COLO668 (cell line): ENCODE data around the gene RAB23.
"Not testable (repeated sequence)": the region's sequence is repeated elsewhere in the genome, so short reads cannot be mapped to it uniquely, and the experiment has no call there.

Experiments used
- DNase-seq: peaks from one replicate; lab custom pipeline; 2025; ENCODE audit not compliant: unreplicated experiment; lab: John Stamatoyannopoulos, UW

The RAB23 gene

DNA sequence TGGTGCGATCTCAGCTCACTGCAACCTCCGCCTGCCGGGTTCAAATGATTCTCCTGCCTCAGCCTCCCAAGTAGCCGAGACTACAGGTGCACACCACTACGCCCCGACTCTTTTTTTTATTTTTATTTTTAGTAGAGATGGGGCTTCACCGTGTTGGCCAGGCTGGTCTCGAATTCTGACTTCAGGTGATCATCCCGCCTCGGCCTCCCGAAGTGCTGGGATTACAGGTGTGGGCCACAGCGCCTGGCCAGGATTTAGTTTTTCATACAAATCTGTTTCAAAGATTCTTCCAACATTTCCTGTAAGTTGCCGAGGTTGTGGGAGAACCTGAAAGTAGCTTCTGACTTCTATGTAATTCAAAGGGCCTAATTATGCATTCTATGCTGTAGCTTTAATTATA lies 21.4 kb upstream of the RAB23 start:
- not testable (repeated sequence) for DNase-seq

DNA sequence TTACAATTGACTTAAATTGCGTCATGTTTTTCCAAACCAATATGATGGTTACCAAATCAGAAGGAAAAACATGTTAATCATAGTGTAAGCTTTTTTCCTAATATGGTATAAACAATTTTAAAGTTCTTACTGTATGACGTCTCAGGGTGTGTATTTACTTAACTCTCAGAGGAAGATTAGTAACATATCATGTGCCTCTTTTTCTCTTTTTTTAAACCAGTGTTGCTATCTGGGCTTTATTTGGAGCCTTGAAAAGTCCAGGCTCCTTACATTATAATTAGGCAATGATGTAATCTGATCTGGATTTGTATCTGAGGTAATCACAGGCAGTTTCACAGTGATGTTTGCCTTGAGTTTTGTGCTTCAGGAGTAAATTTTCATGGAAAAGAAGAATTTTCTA lies 20.4 kb upstream of the RAB23 start:
- no peak for DNase-seq

DNA sequence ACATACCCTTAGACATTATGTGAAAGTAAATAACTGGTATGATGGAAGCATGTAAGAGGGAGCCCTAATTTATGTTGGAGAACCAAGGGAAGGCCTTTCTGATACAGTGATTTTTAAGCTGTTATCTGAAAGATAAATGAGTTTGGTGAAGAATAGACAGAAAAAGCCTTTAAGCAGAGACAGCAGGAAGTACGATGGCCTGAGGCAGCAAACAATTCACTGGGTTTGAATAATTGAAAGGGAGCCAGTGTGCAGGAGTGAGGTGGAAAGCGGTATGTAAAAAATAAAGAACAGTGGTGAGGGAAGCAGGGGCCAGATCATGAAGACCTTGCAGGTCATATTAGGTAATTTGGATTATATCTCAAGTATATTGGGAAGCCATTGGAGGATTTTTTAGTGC lies 4.1 kb upstream of the RAB23 start:
- no peak for DNase-seq

DNA sequence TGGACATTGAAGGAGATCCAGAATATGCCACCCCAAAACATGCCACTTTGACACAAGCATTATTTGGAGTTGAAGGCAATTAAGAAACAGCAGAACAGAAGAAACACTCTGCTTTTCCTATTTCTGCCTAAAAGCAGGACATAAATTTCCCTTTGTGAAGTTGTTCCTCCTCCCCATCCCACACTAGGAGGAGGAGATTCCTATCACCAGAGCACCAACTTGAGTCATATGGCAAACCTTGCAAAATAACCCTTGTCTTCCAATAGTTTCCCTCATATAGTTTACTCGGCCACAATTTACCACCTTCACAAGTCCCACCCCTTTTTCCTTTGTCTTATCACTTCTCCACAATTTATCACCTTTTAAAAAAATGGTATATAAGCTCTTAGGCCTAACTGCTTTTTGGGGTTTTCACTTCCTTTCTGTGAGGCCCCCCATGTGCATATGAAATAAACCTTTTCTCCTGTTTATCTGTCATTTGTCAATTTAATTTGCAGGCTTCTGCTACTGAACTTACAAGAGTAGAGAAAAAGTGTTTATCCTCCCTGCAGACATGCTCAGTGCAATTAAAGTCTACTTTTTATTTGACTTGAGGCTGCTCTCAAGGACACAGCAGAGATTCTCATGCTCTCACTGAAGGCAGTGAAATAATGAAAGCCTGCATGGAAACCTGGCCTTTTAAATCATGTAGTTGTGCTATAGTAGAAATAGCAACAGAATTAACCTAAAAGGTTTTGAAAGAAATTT lies 2.8 kb upstream of the RAB23 start:
- DNase-seq, result no peak

DNA sequence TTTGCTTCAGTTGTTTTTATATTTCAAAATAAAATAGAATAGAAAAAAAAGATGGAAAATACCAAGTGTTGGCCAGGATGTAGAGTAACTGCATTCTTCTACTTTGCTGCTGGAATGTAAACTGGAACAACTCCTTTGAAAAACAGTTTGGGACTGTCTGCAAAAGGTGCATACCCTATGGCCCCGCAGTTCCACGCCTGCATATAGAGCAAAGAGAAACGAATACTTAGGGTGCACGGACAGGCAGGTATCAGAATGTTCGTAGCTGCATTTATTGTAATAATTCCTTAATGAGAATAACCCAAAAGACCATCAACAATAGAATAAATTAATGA lies 603 bp upstream of the RAB23 start:
- DNase-seq, result no peak

DNA sequence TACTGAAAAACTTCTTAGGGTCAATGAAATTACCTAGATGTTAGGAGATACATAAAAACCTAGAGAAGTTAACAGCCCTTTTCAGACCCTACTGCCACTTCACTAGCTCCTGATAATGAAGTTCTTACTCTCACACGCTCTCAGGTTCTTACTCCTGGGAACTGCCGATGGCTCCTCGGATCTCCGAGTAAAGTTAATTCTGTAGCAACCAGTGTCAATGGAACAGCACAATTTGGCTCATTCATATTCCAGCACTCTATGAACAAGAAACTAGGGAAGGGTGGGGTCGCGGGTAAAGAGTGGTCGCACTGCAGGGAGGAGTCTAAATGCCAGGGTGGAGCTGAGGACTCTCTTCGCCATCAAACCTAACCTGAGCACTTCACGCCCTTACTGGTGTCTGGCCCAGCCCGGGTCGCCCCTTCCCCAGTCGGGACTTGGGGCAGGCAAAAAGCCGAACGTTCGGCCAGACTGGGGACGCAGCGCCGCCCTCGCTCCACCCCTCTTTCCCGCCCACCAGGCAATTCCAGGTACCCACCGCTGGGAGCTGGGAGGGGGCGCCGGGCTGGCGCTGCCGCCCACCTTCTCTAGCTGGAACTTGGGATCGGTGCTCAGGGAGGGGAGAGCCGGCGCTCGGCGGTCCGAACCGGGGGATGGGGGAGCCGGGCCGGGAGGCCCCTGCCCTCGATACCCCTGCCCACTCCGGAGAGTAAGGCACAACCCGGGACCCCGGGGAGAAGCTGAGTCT lies 744 bp downstream of the RAB23 start:
- DNase-seq, result peak; percentile 31

DNA sequence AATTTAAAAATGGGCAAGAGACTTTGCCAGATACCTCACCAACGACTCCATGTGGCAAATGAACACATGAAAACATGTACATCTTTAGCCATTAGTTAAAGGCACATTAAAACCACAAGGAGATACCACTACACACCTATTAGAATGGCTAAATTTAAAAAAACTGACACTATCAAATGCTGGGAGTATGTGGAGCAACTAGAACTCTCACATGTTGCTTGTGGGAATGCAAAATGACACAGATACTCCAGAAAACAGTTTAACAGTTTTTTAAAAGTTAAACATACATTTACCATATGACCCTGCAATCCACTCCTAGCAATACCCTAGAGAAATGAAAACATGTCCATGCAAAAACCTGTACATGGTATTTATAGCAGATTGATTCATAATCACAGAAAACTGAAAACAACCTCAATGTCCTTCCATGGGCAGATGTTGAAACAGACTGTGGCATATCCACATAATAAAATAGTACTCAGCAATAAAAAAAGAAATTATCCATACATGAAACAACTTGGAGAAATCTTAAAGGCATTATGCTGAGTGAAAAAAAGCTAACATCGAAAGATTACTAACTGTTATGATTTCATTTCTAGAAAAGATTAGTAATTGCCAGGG lies 1.9 kb downstream of the RAB23 start:
- DNase-seq, result no peak

DNA sequence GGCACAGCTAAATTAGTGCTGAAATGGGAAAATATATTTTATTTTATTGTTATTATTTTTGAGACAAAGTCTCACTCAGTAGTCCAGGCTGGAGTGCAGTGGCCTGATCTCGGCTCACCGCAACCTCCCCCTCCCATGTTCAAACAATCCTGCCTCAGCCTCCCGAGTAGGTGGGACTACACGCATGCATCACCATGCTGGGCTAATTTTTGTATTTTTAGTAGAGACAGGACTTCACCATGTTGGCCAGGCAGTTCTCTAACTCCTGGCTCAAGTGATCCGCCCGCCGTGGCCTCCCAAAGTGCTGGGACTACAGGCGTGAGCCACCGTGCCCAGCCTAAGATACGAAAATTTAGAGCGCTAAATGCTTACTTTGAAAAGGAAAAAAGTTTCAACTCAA lies 4.8 kb downstream of the RAB23 start:
- DNase-seq, result no peak

DNA sequence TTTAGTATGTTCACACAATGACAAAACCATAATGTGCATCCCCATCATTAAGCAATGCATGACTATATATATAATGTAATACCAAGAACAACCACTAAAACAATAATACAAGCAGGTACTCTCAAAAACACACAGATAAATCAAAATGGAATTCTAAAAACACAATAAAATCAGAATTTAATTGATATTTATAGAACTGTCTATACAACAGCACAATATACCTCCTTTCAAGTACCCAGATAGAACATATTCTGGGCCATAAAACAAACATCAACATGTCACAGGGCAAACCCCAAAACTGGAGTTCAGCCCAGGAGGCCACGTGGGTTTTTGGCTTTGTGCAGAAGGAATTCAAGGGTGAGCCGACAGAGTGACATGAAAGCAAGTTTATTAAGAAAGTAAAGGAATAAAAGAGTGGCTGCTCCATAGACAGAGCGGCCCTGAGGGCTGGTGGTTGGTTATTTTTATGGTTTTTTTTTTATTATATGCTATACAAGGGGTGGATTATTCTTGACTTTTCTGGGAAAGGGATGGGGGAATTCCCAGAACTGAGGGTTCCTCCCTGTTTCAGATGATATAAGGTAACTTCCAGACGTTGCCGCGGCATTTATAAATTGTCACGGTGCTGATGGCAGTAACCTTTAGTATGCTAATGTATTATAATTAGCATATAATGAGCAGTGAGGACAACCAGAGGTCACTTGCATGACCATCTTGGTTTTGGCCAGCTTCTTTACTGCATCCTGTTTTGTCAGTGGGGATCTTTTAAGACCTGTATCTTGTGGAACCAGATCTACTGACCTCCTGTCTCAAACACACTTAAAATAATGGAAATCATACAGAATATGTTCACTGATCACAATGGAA lies 5.6 kb downstream of the RAB23 start:
- no peak for DNase-seq

DNA sequence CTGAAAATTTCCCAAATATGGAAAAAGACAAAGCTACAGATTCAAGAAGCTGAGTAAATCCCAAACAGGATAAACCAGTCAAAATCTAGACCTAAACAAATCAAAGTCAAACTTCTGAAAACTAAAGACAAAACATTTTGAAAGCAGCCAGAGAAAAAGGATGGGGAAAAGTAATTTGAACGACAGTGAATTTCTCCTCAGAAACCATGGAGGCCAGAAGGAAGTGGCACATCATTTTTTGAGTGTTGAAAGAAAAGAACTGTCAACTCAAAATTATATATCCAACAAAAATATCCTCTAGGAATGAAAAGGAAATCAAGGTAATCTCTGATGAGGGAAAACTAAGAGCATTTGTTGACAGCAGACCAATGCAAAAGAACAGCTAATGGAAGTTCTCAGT lies 6.8 kb downstream of the RAB23 start:
- DNase-seq, result no peak

DNA sequence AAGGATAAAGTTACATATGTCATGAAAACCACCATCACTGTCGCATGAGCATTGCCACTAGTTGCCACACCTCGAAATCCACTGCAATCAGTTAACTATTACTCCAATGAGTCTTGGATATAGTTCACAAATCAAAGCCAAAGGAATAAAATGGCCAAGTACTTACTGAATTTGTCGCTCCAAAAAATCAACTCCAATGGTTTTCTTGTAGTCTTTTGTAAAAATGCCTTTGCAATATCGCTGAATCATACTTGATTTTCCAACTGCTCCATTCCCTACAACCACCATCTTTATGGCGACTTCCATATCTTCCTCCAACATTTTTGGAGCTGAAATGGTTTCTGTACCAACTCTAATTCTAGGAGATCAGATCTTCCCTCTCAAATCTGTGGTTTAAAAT lies 12.0 kb downstream of the RAB23 start:
- no peak for DNase-seq

DNA sequence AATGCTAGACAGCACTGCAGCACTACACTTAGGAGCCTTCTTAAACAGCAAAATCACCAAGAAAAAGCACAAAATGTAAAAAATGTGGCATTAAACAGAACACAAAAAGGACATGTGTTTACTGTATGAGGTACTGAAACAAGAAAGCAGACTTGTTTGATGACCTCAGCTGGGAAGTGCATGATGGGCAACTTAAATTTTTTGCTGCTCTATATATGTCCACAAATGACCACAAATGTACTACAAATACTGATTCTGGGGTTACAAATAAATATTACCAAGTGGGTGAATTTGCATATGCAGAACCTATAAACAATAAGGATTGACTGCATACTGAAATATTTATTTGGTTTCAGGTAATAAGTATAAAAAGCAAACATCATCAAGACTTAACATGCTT lies 13.1 kb downstream of the RAB23 start:
- no peak for DNase-seq

DNA sequence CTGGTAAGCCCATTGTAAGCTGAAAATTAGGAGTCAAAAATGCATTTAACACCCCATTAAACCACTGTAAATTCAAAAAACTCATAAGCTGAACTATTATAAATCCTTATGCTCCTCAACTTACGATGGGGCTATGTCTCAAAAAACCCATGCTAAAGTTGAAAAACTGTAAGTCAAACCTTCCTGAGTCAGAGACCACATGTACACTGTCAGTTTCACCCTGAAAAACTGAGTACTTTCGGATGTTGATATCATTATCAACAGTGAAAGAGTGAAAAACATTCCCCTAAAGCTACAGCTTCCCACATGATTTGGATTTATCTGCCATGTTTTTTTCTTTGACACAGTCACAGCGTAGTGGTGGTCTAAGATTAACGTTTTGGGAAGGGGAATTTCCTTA lies 14.2 kb downstream of the RAB23 start:
- DNase-seq, result no peak

DNA sequence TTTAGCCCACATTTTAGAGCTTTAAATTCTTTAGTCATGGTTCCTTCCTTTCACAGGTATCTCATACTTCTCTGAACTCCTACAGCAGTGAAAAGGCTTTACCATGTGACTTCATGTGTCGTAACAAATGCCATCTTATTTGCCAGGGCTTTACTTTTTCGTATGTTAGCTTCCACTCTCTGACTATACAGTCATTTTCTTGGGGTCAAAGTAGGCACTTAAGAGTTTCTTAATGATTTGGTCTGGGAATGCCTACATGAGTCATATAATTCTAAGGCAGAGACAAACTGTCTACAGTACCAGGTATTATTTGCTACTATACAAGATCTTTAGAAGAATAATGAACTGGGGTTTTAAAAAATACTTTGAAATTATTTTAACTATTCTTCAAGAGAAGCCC lies 15.0 kb downstream of the RAB23 start:
- DNase-seq, result no peak

DNA sequence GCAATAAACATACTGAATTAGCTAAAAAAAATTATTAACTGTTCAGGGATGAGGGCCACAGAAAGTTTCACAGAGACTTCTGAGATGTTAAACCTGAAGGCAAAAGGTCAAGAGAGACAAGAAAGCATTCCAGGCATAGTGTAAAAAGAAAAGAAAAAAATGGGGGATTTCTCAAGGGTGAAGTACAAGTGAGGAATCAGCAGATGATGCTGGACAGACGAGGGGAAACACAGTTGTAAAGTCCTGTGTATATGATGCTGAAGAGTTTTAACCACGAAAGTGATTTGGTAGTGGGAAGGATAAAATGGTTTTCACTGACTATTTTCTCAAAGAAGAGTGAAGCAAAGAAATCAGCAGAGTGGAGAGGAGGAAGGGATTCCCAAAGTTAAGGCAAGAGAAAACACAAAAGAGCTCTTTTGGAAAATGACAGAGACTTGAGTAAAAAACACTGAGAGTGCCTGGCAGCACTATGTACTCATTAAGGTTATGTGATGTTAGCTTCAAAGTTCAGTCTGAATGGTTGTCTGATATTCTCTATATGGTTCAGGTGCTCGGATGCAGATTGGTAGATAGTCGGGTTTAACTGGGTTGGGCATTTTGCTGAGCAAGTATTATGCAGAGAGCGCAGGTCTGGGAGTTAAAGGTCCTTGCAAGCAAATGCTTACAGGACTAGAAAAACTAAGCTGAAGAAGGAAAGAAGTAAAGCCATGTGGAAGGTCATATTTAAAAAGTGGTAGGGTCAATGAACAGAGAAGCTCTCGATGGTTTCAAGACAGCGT lies 16.4 kb downstream of the RAB23 start:
- no peak for DNase-seq

DNA sequence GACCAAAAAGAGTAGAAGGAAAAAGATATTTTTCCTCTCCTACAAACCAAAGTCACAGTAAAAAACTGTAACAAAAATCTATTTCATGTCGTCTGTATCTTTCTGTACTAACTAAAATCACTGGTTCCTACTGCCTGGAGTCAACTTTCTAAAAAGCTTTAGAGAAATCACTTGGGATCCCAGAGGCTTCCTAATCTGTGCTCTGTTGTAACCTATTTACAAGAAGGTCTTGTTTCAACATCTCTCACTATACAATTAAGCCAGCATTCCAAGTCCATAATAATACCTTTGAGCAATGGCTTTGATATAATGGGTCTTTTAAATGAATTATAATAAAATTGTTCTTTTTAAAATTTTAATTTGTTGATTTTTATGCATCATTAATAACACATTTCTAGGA lies 20.4 kb downstream of the RAB23 start:
- no peak for DNase-seq

DNA sequence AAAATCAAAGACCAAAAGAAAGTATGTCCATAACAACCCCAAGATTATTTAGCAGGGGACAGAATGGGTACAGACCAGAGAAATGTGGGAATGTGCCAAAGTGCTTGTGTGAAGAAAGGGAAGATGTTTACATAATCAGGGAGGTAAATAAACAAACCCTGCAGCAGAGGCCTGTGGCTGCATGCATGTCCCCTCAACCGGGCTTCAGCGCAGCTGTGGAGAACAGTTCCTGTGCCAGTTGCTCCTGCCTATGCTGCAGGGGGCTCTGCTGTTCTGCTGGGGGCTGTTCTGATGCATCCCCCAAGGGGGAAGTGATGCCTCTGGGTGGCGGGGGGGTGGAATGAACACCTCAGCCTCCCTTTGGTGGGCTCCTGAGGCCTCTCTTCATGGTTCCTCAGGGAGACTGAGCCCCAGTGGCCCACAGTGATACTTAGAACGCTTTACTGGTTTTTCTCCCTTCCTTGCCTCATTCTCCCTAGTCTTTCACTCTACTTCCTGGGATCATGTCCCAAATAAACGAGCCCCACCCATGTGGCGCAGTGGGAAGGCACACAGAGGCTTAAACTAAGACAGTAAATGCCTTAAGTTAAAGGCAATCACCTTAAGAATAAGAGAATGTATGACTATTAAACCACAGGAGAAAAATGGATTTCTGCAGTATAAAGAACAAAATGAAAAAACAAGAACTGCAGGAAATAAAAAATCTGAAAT lies 23.0 kb downstream of the RAB23 start:
- DNase-seq, result peak; percentile 2

DNA sequence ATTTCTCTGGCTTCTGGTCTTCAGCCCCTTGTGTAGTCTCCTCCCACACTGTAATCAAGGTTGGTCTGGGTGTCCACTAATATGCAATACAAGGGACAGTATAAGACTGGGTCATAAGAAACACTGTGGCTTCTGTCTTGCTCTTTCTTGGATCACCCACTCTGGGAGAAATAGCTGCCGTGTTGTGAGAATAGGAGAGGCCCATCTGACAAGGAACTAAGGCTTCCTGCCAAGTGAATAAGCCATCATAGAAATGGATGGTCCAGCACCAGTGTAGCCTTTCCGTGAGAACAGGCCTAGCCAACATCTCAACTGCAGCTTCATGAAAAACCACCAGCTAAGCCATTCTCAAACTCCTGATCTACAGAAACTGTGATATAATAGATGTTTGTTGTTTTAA lies 26.6 kb downstream of the RAB23 start:
- no peak for DNase-seq

DNA sequence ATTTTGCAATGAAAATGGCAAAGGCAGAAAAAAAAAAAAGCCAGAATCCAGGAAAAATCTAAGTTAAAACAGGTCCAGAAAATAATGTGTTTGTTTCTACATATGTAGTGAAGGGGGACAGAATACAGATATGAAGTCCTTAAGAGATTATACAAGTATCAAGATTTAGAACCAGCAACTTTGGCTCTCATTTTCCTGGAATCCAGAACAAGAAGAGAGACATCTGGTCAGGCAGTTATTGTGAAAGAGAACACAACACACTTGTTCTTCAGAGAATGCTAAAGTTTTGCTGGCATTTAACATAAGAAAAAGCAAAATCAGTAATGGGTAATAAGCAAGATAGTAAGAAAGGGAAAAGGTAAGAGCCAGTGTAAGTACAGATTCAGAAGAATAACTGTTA lies 28.9 kb downstream of the RAB23 start:
- no peak for DNase-seq

DNA sequence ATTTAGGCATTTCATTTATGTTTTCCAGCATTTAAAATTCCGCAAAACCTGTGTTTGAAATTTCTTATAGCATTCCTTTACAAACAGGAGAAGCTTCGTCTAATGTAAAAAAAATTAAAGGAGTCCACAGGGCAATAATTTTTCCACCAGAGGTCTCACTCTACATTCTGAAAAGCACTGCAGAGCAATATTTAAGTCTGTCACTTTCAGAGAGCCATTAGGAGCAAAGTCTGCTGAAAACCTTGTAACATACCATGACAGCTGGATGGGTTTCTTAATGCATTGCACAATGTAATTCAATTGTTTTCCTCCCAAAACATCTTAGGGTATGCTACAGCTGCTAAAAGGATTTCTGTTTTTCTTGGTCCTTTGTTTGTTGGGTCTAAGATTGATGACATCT lies 32.0 kb downstream of the RAB23 start:
- DNase-seq, result no peak
